HG02571 (cell line): ENCODE results near the gene SDHD.
"Not testable (repeated sequence)": the region's sequence is repeated elsewhere in the genome, so short reads cannot be mapped to it uniquely, and the experiment has no call there.

Experiments
- ATAC-seq: cut with Tn5 transposase; IDR thresholded peaks from one replicate; pipeline ENCODE4 v1.9.1; 2021; ENCODE audit warnings: mild to moderate bottlenecking, moderate library complexity; ENCODE audit not compliant: unreplicated experiment

Gene SDHD

DNA sequence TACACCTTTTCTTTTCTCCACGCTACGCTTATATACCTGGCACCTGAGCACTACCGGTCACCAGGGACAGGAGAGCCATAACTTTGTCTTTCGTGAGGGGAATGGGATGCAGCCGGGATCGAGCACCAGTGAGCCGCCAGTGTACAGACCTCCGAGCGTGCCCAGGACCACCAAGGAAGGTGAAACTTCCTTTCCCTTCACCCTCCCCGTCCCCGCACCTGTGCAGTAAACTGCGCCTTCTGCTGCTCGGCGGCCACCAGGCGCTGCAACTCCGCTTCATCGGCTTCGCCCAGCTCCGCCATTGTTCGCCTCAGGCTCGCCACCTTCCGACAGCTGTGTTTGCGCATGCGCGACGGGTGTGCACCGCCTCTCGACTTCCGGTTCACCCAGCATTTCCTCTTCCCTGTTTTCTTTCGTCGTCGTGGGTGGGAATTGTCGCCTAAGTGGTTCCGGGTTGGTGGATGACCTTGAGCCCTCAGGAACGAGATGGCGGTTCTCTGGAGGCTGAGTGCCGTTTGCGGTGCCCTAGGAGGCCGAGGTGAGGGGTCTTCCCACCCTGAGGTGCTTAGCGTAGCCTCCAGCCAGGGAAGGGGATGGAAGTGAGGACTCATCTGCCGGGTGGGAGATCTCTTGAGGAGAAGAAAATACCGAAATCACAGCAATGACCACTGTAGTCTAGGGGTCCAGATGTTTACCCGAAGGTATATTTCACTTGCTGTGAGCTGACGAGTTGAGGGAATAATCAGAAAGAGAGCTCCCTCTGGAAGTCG lies at the start of gene SDHD, which contains the start of gene TIMM8B:
SDHD (plus strand) TSS at position 452 of the 770 bp plus-strand sequence; CDS start at position 487, 35 bp downstream.
TIMM8B (minus strand) TSS at position 335 of the 770 bp plus-strand sequence; CDS start at position 302, 33 bp downstream.
- peak; percentile 87 for ATAC-seq

GRCh38 chr11:112037527-112037926 lies 49.1 kb upstream of the SDHD start:
- ATAC-seq: no peak

GRCh38 chr11:112042161-112042960 lies 44.3 kb upstream of the SDHD start:
- ATAC-seq: no peak

- ATAC-seq: no peak
Observed at GRCh38 chr11:112042961-112043304, 43.7 kb upstream of the SDHD start.

DNA sequence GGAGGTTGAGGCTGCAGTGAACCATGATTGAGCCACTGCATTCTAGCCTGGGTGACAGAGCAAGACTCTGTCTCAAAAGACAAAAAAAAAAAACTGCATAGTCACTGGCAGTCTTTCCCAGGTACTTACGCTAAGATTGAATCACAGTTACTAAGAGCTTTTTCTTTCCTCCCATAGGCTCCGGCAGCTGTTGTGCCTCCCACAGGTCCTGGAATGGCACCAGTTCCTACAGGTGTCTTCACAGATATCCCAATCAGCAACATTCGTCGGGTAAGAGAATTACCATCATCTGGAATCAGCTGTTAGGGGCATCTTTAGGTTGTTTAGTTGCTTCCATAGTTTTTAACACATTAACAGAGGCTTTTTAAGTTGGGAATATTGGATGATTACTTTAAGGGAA lies 41.7 kb upstream of the SDHD start:
- ATAC-seq: no peak

DNA sequence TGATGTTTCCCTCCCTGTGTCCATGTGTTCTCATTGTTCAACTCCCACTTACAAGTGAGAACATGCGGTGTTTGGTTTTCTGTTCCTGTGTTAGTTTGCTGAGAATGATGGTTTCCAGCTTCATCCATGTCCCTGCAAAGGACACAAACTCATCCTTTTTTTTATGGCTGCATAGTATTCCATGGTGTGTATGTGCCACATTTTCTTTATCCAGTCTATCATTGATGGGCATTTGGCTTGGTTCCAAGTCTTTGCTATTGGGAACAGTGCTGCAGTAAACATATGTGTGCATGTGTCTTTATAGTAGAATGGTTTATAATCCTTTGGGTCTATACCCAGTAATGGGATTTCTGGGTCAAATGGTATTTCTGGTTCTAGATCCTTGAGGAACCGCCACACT lies 40.0 kb upstream of the SDHD start:
- ATAC-seq: not testable (repeated sequence)

- ATAC-seq: not testable (repeated sequence)
Observed at GRCh38 chr11:112048256-112048655, 38.4 kb upstream of the SDHD start.

DNA sequence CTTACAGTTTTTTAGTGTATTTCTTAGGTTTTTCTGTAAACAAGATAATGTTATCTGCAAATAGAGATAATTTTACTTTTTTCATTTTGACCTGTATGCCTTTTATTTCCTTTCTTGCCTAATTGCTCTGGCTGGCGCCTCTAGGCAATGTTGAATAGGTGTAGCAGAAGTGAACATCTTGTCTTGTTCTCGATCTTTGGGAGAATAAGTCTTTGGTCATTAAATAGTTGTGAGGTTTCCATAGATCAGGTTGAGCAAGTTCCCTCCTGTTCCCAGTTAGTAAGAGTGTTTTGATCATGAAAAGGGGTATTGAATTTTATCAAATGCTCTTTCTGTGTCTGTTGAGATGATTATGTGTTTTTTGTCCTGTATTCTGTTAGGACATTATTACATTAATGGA lies 36.9 kb upstream of the SDHD start:
- ATAC-seq: no peak

DNA sequence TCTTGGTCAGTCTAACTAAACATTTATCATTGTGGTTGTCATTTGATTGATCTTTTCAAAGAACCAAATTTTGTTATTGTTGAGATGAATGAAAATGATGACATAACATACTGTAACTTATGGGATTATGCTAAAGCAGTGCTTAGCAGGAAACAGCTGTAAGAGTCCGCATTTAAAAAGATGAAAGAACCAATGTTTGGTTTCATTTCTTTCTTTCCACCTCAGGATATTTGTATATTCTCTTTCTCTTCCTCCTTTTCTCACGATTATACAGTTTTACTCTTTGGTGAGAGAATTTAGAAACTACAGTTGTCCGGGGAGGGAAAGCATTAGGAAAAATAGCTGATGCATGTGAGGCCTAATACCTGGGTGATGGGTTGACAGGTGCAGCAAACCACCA lies 36.0 kb upstream of the SDHD start:
- peak; percentile 94 for ATAC-seq

DNA sequence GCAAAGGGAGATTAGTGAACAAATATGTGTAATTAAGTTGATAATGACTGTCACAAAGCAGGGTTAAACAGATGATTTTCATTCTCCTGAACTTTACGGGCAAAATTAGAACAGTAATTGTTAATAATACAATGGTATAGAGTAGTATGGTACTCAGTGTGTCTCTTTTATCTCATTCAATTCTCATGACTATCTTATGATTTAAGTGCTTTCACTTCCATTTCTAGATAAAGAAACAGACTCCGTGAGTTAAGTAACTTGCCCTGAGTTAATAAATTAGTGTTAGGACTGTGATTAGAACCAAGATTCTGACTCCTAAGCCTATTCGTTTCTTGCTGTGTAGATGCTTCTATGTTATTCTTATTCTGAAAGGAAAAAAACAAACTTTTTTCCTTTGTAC lies 34.9 kb upstream of the SDHD start:
- no peak for ATAC-seq

DNA sequence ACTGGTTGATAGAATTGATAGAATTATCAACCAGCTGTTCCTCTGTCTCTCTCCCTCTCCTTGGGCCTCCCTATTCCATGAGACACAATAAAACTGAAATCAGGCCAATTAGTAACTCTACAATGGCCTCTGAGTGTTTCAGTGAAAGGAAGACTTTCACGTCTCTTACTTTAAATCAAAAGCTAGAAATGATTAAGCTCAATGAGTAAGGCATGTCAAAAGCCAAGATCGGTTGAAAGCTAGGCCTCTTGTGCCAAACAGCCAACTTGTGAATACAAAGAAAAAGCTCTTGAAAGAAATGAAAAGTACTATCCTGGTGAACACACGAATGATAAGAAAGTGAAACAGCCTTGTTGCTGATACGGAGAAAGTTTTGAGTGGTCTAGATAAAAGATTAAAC lies 29.5 kb upstream of the SDHD start:
- ATAC-seq: no peak

GRCh38 chr11:112058103-112058502 lies 28.6 kb upstream of the SDHD start:
- ATAC-seq: no peak

DNA sequence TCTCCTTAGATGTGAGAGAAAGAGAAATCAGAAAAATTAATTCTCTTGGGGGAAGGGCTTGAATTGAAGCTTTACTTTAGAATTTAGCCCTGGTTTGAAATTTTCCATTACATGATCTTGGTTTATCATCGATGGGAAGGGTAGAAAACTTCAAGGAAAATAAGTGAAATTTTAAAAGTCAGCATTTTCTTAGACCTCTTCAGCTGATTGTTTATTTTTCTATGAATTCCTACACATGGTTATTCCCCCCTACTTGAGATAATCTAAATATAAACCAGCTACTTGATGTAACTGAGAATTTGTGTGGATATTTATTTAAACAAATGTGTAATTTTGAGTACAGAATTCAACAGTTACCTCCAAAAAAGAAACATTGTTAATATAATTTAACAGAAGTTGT lies 23.8 kb upstream of the SDHD start:
- no peak for ATAC-seq

DNA sequence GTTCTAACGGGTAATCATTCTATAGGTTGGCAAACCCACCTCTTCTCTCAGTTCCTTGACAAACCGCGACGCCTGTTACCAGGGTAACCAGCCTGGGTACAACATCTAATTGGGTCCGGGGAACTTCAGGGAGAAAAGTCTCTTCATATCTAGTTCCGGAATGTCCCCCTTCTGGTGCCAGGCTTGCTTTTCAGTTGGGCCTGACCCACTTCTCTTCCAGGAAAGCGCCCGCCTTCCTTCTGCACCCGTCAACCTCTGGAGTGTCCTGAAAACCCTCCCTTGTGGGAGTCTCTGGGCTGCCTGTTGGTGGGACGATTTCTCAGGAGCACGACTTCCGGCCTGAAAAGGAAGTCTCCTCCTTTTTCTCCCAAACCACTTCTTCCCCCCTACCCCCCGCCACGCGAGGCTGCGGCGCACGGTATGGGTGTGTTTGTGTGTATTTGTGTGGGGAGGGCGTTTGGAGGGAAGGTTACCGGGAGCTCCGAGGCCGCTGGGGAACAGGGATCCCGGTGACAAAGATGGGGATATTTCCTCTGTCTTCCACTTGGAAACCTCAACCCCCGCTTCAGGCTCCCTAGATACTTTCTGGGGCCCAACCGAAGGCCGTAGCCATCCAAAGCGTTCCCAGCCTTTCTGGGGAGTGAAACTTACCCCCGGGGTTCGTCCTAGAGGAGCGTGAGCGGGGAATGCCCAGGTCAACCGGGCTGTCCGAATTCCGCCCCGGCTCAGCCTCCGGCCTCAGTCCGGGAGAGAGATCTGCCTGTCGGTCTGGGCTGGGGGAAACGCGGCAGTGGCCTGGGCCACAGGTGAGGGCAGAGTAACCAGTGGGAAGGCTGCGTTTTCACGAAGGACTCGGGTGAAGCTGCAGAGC lies 12.5 kb upstream of the SDHD start, which contains the start of the genes NKAPD1 and PIH1D2:
NKAPD1 (plus strand) TSS at position 359 of the 871 bp plus-strand sequence. CDS start 1,276 bp downstream, outside the sequence.
PIH1D2 (minus strand) TSS at position 77 of the 871 bp plus-strand sequence. CDS start 843 bp downstream, outside the sequence.
- peak; percentile 80 for ATAC-seq

DNA sequence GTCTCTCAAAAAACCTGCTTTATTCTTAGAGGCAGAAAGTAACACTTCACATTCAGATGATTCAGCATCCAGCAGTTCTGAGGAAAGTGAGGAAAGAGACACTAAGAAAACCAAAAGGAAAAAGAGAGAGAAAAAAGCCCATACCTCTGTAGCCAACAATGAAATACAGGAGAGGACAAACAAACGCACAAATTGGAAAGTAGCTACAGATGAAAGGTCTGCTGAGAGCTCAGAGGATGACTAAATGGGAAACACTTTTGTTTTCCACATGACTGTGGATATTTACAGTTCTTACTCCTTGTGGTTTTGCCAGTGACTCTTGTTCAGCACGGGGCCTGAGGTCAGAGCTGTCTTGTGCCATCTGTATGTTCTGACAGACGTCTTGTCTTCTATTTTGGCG lies 3.9 kb upstream of the SDHD start:
- ATAC-seq: no peak

DNA sequence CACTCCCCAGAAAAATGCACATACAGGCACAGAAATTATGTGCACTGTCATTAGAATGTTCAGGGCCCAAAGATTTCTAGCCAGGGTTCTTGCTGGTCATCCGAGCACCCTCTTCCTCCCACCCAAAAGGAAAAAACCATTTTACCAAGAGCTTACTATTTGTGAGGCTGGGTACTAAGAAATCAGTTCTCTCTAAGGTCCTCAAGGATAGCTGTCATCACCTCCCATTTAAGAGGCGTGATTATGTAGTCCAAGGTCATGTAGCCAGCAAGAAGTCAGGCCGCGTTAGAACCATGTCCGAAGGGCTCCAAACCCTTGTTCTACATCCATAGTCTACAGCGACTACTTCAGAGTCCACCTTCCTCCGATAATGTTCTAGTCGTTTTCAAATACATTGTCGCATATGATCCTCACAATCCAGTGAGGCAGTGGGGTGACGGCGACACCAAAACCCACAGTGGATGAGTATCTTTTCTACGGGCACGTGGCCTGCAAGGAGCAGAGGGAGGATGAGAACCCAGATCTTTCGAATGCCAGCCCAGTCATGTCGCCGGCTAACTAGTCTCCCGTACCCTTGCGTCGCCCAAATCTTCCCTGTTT lies 751 bp upstream of the SDHD start:
- peak; percentile 32 for ATAC-seq

DNA sequence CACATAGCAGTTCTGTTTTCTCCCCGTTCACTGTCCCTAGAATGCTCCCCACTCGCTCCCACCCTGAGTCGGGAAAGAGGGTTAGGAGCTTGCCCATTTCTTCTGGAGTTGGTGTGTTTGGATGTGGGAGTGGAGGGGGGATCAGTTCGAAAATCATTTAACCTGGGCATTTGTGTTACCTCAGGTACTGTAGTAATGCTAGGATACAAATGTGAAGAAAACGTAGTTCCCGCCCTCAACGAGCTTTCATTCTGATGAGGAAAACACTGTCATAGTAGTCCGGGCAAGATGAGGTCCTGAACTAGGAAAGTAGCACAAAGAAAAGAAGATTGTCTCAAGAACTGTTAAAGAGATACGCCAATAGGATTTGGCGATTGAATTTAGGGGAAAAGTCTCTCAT lies 539 bp downstream of the SDHD start:
- peak; percentile 5 for ATAC-seq

GRCh38 chr11:112095302-112095701 lies 8.6 kb downstream of the SDHD start:
- ATAC-seq: not testable (repeated sequence)

DNA sequence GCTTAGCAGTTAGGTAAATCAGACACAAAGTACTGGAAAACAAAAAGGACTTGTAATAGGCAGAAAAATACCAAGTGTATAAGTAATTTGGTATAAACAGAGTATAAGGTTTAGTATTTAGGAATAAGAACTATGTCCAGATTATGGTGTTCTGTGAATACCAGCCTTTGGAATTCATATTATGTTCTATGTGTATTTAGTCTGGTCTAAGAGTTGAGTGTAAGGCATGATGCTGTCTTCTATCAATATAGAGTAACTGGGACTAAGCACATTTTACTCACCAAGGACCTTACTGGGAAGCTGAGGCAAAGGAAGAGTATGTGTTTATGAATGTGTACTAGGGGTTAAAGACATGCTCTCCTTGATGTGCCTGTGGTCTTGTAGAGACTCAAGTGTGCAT lies 9.5 kb downstream of the SDHD start:
- ATAC-seq: no peak

- no peak for ATAC-seq
Observed at GRCh38 chr11:112097734-112098528, 11.3 kb downstream of the SDHD start.
